Fibroblast of lung (primary cell): ENCODE results near the gene ABCG8. TPM values are rescaled to one million over a fixed set of nuclear protein-coding genes. Genes with fewer than 3 reads are reported as not detected.

Source experiments
- DNase-seq, 2 donors: peaks; one replicate each; pipeline versions ENCODE4 v3.0.0 to v3.0.0-alpha.2; 2010; ENCODE audit warnings: low read depth in 2 of 2
- H2AFZ ChIP-seq: 2 replicates; pipeline ENCODE4 v1.5.1; 2012; ENCODE audit warnings: low read length, control low read depth, inconsistent platforms
- H3K27ac ChIP-seq: 2 replicates; pipeline ENCODE4 v1.5.1; 2011; ENCODE audit warnings: low read length, control low read depth; ENCODE audit not compliant: insufficient read depth
- H3K27me3 ChIP-seq: 2 replicates; pipeline ENCODE4 v1.5.1; 2011; ENCODE audit warnings: mild to moderate bottlenecking, low read length; ENCODE audit not compliant: control insufficient read depth, insufficient read depth
- H3K36me3 ChIP-seq: 2 replicates; pipeline ENCODE4 v1.5.1; 2011; ENCODE audit warnings: low read length; ENCODE audit not compliant: control insufficient read depth, insufficient read depth
- H3K4me1 ChIP-seq: 2 replicates; pipeline ENCODE4 v1.5.1; 2011; ENCODE audit warnings: low read length; ENCODE audit not compliant: control insufficient read depth, insufficient read depth; ENCODE audit errors: extremely low read depth
- H3K4me2 ChIP-seq: 2 replicates; pipeline ENCODE4 v1.5.1; 2011; ENCODE audit warnings: low read length, control low read depth; ENCODE audit not compliant: insufficient read depth; ENCODE audit errors: extremely low read depth
- H3K4me3 ChIP-seq, 4 experiments: fragments of 200-600 bp in 1 of 4; sonication (generic) in 1 of 4; replicated peaks in 1 of 4; 2 replicates each; pipeline ENCODE4 v1.5.1; 2011 to 2016; ENCODE audit warnings: low read length in 4 of 4, low read depth in 3 of 4, mild to moderate bottlenecking in 3 of 4, control low read depth in 2 of 4, inconsistent platforms in 1 of 4, mixed read lengths in 1 of 4; ENCODE audit not compliant: insufficient read depth in 1 of 4; ENCODE audit errors: control extremely low read depth in 1 of 4
- H3K79me2 ChIP-seq: 2 replicates; pipeline ENCODE4 v1.5.1; 2012; ENCODE audit warnings: mild to moderate bottlenecking, low read length, inconsistent platforms; ENCODE audit not compliant: control insufficient read depth, insufficient read depth
- H3K9ac ChIP-seq: 2 replicates; pipeline ENCODE4 v1.5.1; 2011; ENCODE audit warnings: mild to moderate bottlenecking, low read length, control low read depth; ENCODE audit not compliant: insufficient read depth
- H3K9me3 ChIP-seq: 2 replicates; pipeline ENCODE4 v1.5.1; 2012; ENCODE audit warnings: low read depth, low read length; ENCODE audit not compliant: control insufficient read depth, insufficient read depth
- H4K20me1 ChIP-seq: 2 replicates; pipeline ENCODE4 v1.5.1; 2011; ENCODE audit warnings: low read length; ENCODE audit not compliant: control insufficient read depth, insufficient read depth; ENCODE audit errors: extremely low read depth
- CTCF ChIP-seq, 2 donors: IDR thresholded peaks in 1 of 2; conservative IDR thresholded peaks in 1 of 2; 1 replicate in 1 of 2; 2 replicates in 1 of 2; pipeline ENCODE4 v1.5.1; 2011 to 2012; ENCODE audit warnings: low read length in 2 of 2, control low read depth in 1 of 2, inconsistent platforms in 1 of 2, low read depth in 1 of 2, mild to moderate bottlenecking in 1 of 2
- EZH2 ChIP-seq: IDR thresholded peaks from 2 replicates; pipeline ENCODE4 v1.5.1; 2012; ENCODE audit warnings: low read length, control low read depth, mild to moderate bottlenecking; ENCODE audit errors: missing control alignments
- polyA plus RNA-seq, 2 donors: library from polyadenylated mRNA; depleted of rRNA in 1 of 2; stranded (reverse) in 1 of 2; unstranded in 1 of 2; fragments of >200 nt; gene quantifications; 2 replicates each; pipeline ENCODE4 v1.2.1, GENCODE V29; 2011 to 2012; ENCODE audit warnings: missing spikeins in 1 of 2
- total RNA-seq: library from RNA; depleted of rRNA; stranded (reverse); fragments of >200 nt; gene quantifications from 2 replicates; pipeline ENCODE4 v1.2.1, GENCODE V29; 2014

The ABCG8 gene
- total and polyA plus RNA-seq, 2 donors (not counting 1 experiment from before 2014, with no cell fraction given): not detected

- Histone ChIP-seq H3K27ac (no peak overlapping the region), H3K36me3 (no peaks in the 10 kb centered on the region), H3K4me3 (no peak overlapping the region), H3K4me1 (no peaks in the 10 kb centered on the region), H2AFZ (no peak overlapping the region), H3K9ac (no peak overlapping the region), H3K9me3 (no peaks in the 10 kb centered on the region), H4K20me1 (no peaks in the 10 kb centered on the region), H3K79me2 (no peaks in the 10 kb centered on the region), H3K4me2 (no peak overlapping the region), H3K27me3 (no peaks in the 10 kb centered on the region)
- no peak for TF ChIP-seq EZH2
- peak in 1 of 2 donors; percentile 32 for TF ChIP-seq CTCF (conservative IDR thresholded peaks at IDR 0.05 in 1 of 2, IDR thresholded peaks at IDR 0.05 in 1 of 2; ENCODE audit: low read depth in 1 of 2, low read length in 2 of 2)
- no peak for DNase-seq
Observed at GRCh38 chr2:43798300-43798699, 40.5 kb upstream of the ABCG8 start.

- no peak overlapping the region for H3K9ac ChIP-seq
- no peaks in the 10 kb centered on the region for H3K79me2 ChIP-seq
- H3K4me3 ChIP-seq: no peak overlapping the region
- no peak overlapping the region for H3K4me2 ChIP-seq
- DNase-seq: no peak
- no peaks in the 10 kb centered on the region for H3K36me3 ChIP-seq
- H3K27ac ChIP-seq: no peak overlapping the region
- H3K4me1 ChIP-seq: no peaks in the 10 kb centered on the region
- TF ChIP-seq CTCF (conservative IDR thresholded peaks at IDR 0.05 in 1 of 2, IDR thresholded peaks at IDR 0.05 in 1 of 2; ENCODE audit: low read depth in 1 of 2, low read length in 2 of 2) (no peak), EZH2 (no peak)
- no peaks in the 10 kb centered on the region for H4K20me1 ChIP-seq
- H3K27me3 ChIP-seq: no peaks in the 10 kb centered on the region
- H2AFZ ChIP-seq: no peak overlapping the region
- no peaks in the 10 kb centered on the region for H3K9me3 ChIP-seq
Observed at GRCh38 chr2:43800894-43801293, 37.9 kb upstream of the ABCG8 start.

GRCh38 chr2:43802135-43802534 lies 36.6 kb upstream of the ABCG8 start:
- H3K9me3 ChIP-seq: no peaks in the 10 kb centered on the region
- no peaks in the 10 kb centered on the region for H3K4me1 ChIP-seq
- DNase-seq: no peak

More at GRCh38 chr2:43802135-43802534, 36.6 kb upstream of the ABCG8 start:
- H3K27ac ChIP-seq: no peak overlapping the region
- no peaks in the 10 kb centered on the region for H3K36me3 ChIP-seq
- H3K4me2 ChIP-seq: no peak overlapping the region
- H3K79me2 ChIP-seq: no peaks in the 10 kb centered on the region
- TF ChIP-seq CTCF (conservative IDR thresholded peaks at IDR 0.05 in 1 of 2, IDR thresholded peaks at IDR 0.05 in 1 of 2; ENCODE audit: low read depth in 1 of 2, low read length in 2 of 2): no peak
- TF ChIP-seq EZH2: no peak
- no peaks in the 10 kb centered on the region for H3K27me3 ChIP-seq
- no peaks in the 10 kb centered on the region for H4K20me1 ChIP-seq
- no peak overlapping the region for H3K9ac ChIP-seq
- H3K4me3 ChIP-seq: no peak overlapping the region
- no peak overlapping the region for H2AFZ ChIP-seq
